ENCODE results near the gene FAM47E. TPM values are rescaled to one million over a fixed set of nuclear protein-coding genes. Genes with fewer than 3 reads are reported as not detected.
A peak's percentile ranks its signal among the peaks of the same experiment; 100 is the strongest.

Gene FAM47E
- total and polyA plus RNA-seq, 2 of the 13 experiments (the other 11 are each of a cell fraction or from before 2014, with no cell fraction given), result 0.33 to 0.66 TPM

DNA sequence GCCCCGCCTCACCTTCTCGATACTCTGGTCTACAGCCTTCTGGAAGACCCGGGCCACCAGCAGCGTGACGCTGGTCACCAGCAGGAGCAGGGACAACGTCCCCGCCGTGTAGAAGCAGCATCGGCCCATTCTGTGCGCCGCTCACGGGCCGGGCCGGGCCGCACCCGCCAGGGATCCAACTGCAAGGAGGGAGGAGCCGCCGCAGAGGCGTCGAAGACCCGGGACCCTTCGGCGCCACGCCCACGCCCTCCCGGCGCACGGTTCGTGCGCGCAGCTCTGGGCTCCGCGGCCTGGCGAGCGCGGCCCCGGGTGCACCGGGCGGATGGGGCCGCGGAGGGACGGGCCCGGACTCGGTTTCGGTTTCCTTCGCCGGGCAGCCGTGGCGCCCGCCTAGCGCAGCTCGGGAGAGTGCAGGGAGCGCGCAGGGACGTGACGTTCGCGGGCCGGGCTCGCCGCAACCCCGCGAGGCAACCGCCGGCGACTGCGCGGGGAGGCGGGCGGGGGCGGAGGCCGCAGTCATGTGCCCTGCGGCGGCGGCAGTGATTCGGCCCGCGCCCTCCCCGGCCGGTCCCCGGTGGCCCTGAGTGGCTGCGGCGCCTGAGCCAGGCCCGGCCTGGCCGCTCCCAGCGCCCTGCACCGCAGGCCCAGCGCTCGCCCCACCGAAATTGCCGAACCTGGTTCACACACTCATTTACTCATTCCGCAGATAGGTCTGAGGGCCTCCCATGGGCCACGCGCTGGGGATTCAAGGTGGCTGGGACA is 37.9 kb upstream of the FAM47E start, which contains the start of gene SCARB2 (continued):
- TF ChIP-seq, protein P1, sequence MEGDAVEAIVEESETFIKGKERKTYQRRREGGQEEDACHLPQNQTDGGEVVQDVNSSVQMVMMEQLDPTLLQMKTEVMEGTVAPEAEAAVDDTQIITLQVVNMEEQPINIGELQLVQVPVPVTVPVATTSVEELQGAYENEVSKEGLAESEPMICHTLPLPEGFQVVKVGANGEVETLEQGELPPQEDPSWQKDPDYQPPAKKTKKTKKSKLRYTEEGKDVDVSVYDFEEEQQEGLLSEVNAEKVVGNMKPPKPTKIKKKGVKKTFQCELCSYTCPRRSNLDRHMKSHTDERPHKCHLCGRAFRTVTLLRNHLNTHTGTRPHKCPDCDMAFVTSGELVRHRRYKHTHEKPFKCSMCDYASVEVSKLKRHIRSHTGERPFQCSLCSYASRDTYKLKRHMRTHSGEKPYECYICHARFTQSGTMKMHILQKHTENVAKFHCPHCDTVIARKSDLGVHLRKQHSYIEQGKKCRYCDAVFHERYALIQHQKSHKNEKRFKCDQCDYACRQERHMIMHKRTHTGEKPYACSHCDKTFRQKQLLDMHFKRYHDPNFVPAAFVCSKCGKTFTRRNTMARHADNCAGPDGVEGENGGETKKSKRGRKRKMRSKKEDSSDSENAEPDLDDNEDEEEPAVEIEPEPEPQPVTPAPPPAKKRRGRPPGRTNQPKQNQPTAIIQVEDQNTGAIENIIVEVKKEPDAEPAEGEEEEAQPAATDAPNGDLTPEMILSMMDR (CRISPR knock-in tag; IDR thresholded peaks at IDR 0.05), result no peak
- TF ChIP-seq SOX13 (IDR thresholded peaks at IDR 0.05) (no peak), SOX13 (CRISPR knock-in tag; conservative IDR thresholded peaks at IDR 0.05 in 1 of 2, IDR thresholded peaks at IDR 0.05 in 1 of 2) (no peak; a peak in 1 of 4 replicates), MATR3 (CRISPR knock-in tag; IDR thresholded peaks at IDR 0.05) (no peak), ZNF678 (CRISPR knock-in tag; IDR thresholded peaks at IDR 0.05) (peak; percentile 51; the same call in 1 of the 2 replicates), ZNF431 (CRISPR knock-in tag; IDR thresholded peaks at IDR 0.05; ENCODE audit: borderline replicate concordance, low read depth) (peak; percentile 77), TARDBP (CRISPR knock-in tag; IDR thresholded peaks at IDR 0.05) (no peak), CREB1 (IDR thresholded peaks at IDR 0.05) (no peak), CREB1 (CRISPR knock-in tag; IDR thresholded peaks at IDR 0.05) (no peak), NRL (CRISPR knock-in tag; IDR thresholded peaks at IDR 0.05; ENCODE audit: borderline replicate concordance) (0 out of 2 replicates have a peak, but pooled peaks have one; percentile 24), SPEN (CRISPR knock-in tag; IDR thresholded peaks at IDR 0.05; ENCODE audit: low read depth) (peak; percentile 84; the same call in 1 of the 2 replicates), ZNF30 (CRISPR knock-in tag; IDR thresholded peaks at IDR 0.05) (no peak), ZNF660 (CRISPR knock-in tag; IDR thresholded peaks at IDR 0.05; ENCODE audit: borderline replicate concordance, low read depth) (no peak)
- TF ChIP-seq, protein P2, sequence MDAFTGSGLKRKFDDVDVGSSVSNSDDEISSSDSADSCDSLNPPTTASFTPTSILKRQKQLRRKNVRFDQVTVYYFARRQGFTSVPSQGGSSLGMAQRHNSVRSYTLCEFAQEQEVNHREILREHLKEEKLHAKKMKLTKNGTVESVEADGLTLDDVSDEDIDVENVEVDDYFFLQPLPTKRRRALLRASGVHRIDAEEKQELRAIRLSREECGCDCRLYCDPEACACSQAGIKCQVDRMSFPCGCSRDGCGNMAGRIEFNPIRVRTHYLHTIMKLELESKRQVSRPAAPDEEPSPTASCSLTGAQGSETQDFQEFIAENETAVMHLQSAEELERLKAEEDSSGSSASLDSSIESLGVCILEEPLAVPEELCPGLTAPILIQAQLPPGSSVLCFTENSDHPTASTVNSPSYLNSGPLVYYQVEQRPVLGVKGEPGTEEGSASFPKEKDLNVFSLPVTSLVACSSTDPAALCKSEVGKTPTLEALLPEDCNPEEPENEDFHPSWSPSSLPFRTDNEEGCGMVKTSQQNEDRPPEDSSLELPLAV (CRISPR knock-in tag; conservative IDR thresholded peaks at IDR 0.05; ENCODE audit: low read depth), result no peak
- TF ChIP-seq, protein P3, sequence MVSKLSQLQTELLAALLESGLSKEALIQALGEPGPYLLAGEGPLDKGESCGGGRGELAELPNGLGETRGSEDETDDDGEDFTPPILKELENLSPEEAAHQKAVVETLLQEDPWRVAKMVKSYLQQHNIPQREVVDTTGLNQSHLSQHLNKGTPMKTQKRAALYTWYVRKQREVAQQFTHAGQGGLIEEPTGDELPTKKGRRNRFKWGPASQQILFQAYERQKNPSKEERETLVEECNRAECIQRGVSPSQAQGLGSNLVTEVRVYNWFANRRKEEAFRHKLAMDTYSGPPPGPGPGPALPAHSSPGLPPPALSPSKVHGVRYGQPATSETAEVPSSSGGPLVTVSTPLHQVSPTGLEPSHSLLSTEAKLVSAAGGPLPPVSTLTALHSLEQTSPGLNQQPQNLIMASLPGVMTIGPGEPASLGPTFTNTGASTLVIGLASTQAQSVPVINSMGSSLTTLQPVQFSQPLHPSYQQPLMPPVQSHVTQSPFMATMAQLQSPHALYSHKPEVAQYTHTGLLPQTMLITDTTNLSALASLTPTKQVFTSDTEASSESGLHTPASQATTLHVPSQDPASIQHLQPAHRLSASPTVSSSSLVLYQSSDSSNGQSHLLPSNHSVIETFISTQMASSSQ (IDR thresholded peaks at IDR 0.05; ENCODE audit: low read depth), result no peak
- TF ChIP-seq, protein P3 (CRISPR knock-in tag; IDR thresholded peaks at IDR 0.05; ENCODE audit: borderline replicate concordance), result 0 out of 2 replicates have a peak, but pooled peaks have one; percentile 47
- TF ChIP-seq, protein P4, sequence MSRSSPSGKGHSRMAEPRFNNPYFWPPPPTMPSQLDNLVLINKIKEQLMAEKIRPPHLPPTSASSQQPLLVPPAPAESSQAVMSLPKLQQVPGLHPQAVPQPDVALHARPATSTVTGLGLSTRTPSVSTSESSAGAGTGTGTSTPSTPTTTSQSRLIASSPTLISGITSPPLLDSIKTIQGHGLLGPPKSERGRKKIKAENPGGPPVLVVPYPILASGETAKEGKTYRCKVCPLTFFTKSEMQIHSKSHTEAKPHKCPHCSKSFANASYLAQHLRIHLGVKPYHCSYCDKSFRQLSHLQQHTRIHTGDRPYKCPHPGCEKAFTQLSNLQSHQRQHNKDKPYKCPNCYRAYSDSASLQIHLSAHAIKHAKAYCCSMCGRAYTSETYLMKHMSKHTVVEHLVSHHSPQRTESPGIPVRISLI (CRISPR knock-in tag; IDR thresholded peaks at IDR 0.05; ENCODE audit: borderline replicate concordance), result no peak
